Nephron (organoid): Measurements from ENCODE around the gene TSPAN8.

Experiments
- H3K27ac Mint-ChIP-seq, 3 experiments: 2 replicates each; pipeline ENCODE4 v1.8.0; 2020; ENCODE audit warnings: mixed read lengths in 3 of 3, mild to moderate bottlenecking in 2 of 3, moderate library complexity in 1 of 3
- H3K27me3 Mint-ChIP-seq: 2 replicates; pipeline ENCODE4 v1.8.0; 2021; ENCODE audit warnings: low read depth, mild to moderate bottlenecking, moderate library complexity, mixed read lengths
- H3K36me3 Mint-ChIP-seq: 2 replicates; pipeline ENCODE4 v1.8.0; 2020; ENCODE audit warnings: low read depth, mixed read lengths
- H3K4me1 Mint-ChIP-seq: 2 replicates; pipeline ENCODE4 v1.8.0; 2020; ENCODE audit warnings: mixed read lengths
- H3K4me3 Mint-ChIP-seq, 3 experiments: 2 replicates each; pipeline ENCODE4 v1.8.0; 2020; ENCODE audit warnings: mild to moderate bottlenecking in 3 of 3, mixed read lengths in 3 of 3, moderate library complexity in 2 of 3
- H3K9me3 Mint-ChIP-seq: 2 replicates; pipeline ENCODE4 v1.8.0; 2020; ENCODE audit warnings: mixed read lengths
- TF ChIP-seq, protein P1 (sequence below), 3 experiments: fragments of 200-600 bp; sonication (generic); IDR thresholded peaks; one replicate each; pipeline ENCODE4 v1.5.0; 2021; ENCODE audit warnings: antibody characterized with exemption in 3 of 3; ENCODE audit not compliant: unreplicated experiment in 3 of 3

Gene TSPAN8

DNA sequence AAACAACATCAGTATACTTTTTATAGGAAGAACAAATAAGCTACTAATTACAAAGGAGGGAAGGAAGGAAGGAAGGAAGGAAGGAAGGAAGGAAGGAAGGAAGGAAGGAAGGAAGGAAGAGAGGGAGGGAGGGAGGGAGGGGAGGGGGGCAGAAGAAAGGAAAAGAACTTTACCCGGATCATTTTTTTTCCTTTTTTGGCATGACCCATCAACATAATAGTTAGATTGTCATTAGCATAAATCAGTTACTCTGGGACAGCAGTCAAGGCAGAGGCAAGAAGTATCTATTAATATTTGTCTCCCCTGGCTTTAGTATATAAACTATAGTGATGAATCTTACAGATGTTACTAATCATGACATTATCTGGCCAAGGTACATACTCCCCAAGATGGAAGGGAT lies 35.2 kb upstream of the TSPAN8 start:
- Mint-ChIP-seq H3K27me3 (peaks cover 3% of the 10 kb centered on the region), H3K27ac (no peak overlapping the region), H3K36me3 (no peaks in the 10 kb centered on the region), H3K9me3 (peaks cover 2% of the 10 kb centered on the region), H3K4me3 (no peak overlapping the region), H3K4me1 (no peaks in the 10 kb centered on the region)
- TF ChIP-seq, protein P1, sequence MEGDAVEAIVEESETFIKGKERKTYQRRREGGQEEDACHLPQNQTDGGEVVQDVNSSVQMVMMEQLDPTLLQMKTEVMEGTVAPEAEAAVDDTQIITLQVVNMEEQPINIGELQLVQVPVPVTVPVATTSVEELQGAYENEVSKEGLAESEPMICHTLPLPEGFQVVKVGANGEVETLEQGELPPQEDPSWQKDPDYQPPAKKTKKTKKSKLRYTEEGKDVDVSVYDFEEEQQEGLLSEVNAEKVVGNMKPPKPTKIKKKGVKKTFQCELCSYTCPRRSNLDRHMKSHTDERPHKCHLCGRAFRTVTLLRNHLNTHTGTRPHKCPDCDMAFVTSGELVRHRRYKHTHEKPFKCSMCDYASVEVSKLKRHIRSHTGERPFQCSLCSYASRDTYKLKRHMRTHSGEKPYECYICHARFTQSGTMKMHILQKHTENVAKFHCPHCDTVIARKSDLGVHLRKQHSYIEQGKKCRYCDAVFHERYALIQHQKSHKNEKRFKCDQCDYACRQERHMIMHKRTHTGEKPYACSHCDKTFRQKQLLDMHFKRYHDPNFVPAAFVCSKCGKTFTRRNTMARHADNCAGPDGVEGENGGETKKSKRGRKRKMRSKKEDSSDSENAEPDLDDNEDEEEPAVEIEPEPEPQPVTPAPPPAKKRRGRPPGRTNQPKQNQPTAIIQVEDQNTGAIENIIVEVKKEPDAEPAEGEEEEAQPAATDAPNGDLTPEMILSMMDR (IDR thresholded peaks at IDR 0.05; ENCODE audit: unreplicated experiment in 3 of 3) = no peak

DNA sequence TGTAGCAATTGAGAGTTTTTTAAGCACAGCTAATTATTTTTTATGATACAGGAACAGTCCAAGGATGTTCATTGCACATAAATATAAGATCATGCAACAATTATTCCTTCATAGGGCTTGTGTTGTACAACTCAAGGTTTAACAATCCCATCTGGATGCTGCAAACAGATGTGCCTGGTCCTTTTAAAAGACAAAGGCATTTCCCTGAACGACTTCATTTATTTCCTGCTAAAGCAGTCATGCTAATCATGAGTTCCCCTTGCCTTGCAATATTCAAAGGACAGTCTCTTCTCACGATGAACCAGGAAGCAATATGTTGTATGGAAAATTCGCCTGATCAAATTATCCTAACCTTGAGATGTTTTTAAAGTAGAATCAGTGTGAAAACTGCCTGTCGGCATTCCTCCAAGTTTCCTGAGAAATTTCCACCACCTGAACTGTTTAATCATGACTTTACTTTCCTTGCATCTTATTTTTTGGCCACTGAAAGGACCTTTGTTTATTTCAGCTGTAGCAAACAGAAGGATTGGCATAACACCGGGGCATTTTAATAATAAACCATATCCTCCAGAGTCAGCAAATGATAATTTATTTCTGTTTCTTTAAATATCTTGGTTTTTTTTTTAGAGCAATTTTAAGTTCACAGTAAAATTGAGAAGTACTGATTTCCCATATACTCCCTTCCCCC lies 33.9 kb upstream of the TSPAN8 start:
- no peaks in the 10 kb centered on the region for H3K4me1 Mint-ChIP-seq
- H3K4me3 Mint-ChIP-seq = no peak overlapping the region
- peaks cover 5% of the 10 kb centered on the region for H3K9me3 Mint-ChIP-seq
- no peak overlapping the region for H3K27ac Mint-ChIP-seq
- no peaks in the 10 kb centered on the region for H3K36me3 Mint-ChIP-seq
- TF ChIP-seq, protein P1 (IDR thresholded peaks at IDR 0.05; ENCODE audit: unreplicated experiment in 3 of 3) = no peak
- H3K27me3 Mint-ChIP-seq = peaks cover 3% of the 10 kb centered on the region

DNA sequence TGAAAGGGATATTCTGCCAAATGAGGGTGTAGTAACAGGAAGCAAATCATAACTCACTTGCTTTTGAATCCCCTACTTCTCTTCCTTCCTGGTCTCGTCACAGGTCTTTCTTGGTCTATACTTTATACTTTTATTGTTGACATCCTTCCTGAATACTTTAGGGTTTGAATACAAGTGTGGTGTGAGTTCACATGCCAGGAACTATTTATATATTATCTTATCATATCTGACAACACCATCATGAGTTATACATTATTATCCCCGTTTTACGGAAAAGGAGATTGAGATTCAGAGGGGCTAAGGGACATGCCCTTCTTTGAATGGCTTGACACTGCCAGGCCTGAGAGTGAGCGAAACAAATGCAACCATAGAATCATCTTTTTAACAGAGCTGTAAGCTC lies 33.0 kb upstream of the TSPAN8 start:
- Mint-ChIP-seq H3K4me1 (no peaks in the 10 kb centered on the region), H3K9me3 (peaks cover 9% of the 10 kb centered on the region), H3K27ac (no peak overlapping the region), H3K36me3 (no peaks in the 10 kb centered on the region), H3K27me3 (peaks cover 3% of the 10 kb centered on the region), H3K4me3 (no peak overlapping the region)
- TF ChIP-seq, protein P1 (IDR thresholded peaks at IDR 0.05; ENCODE audit: unreplicated experiment in 3 of 3) = no peak

GRCh38 chr12:71187379-71187778 lies 29.6 kb upstream of the TSPAN8 start:
- Mint-ChIP-seq H3K27me3 (no peaks in the 10 kb centered on the region), H3K4me1 (no peaks in the 10 kb centered on the region), H3K27ac (no peak overlapping the region), H3K36me3 (no peaks in the 10 kb centered on the region), H3K9me3 (peaks cover 9% of the 10 kb centered on the region), H3K4me3 (no peak overlapping the region)
- TF ChIP-seq, protein P1 (IDR thresholded peaks at IDR 0.05; ENCODE audit: unreplicated experiment in 3 of 3) = no peak

DNA sequence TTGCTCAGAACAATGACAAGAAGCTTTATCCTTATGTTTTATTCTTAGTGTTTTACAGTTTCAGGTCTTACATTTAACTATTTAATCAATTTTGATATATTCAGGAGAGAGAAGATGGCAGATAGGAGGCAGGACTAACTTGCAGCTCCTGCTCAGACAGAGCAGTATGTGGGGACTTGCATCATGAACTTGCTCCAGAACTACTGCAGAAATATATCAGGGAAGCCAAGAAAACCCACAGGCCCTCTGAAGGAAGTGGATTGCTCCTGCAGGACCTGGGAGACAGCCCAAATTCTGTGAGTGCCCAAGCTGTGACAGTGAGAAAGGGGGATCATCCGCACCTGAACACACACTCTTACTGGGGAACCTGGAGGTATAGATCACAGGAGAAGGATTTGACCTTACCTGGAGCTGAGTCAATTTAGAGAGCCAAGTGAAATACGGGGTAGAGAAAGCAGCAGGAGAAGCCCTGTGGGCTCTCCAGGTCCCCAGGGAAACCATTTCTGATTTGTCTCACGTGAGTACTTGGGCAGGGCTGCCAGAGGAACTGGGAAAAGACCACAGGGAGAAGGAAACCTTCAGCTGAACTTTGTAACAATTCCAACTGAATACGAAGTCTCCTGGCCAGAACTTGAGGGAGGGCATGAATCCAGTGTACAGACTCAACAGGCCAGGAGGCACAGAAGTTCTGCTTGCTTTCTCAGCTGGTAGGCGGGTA lies 28.9 kb upstream of the TSPAN8 start:
- H3K4me3 Mint-ChIP-seq = no peak overlapping the region
- H3K9me3 Mint-ChIP-seq = peaks cover 9% of the 10 kb centered on the region
- H3K27me3 Mint-ChIP-seq = no peaks in the 10 kb centered on the region
- H3K4me1 Mint-ChIP-seq = no peaks in the 10 kb centered on the region
- no peaks in the 10 kb centered on the region for H3K36me3 Mint-ChIP-seq
- TF ChIP-seq, protein P1 (IDR thresholded peaks at IDR 0.05; ENCODE audit: unreplicated experiment in 3 of 3) = no peak
- H3K27ac Mint-ChIP-seq = no peak overlapping the region

GRCh38 chr12:71183846-71184245 lies 26.0 kb upstream of the TSPAN8 start:
- Mint-ChIP-seq H3K36me3 (no peaks in the 10 kb centered on the region), H3K4me3 (no peak overlapping the region), H3K27ac (no peak overlapping the region), H3K9me3 (peaks cover 14% of the 10 kb centered on the region), H3K27me3 (no peaks in the 10 kb centered on the region), H3K4me1 (no peaks in the 10 kb centered on the region)
- TF ChIP-seq, protein P1 (IDR thresholded peaks at IDR 0.05; ENCODE audit: unreplicated experiment in 3 of 3) = no peak
